Measurements from ENCODE around the gene SOWAHD. TPM values are rescaled to one million over a fixed set of nuclear protein-coding genes. Genes with fewer than 3 reads are reported as not detected.
"Not testable (repeated sequence)": the region's sequence is repeated elsewhere in the genome, so short reads cannot be mapped to it uniquely, and the experiment has no call there.

The SOWAHD gene, protein sequence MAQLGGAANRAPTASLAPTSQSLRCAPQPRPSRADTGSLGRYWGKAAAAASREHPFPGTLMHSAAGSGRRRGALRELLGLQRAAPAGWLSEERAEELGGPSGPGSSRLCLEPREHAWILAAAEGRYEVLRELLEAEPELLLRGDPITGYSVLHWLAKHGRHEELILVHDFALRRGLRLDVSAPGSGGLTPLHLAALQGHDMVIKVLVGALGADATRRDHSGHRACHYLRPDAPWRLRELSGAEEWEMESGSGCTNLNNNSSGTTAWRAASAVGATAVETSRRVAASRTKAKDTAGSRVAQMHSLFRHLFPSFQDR
- under 1 TPM; 0.15 to 0.36 TPM for total RNA-seq

DNA sequence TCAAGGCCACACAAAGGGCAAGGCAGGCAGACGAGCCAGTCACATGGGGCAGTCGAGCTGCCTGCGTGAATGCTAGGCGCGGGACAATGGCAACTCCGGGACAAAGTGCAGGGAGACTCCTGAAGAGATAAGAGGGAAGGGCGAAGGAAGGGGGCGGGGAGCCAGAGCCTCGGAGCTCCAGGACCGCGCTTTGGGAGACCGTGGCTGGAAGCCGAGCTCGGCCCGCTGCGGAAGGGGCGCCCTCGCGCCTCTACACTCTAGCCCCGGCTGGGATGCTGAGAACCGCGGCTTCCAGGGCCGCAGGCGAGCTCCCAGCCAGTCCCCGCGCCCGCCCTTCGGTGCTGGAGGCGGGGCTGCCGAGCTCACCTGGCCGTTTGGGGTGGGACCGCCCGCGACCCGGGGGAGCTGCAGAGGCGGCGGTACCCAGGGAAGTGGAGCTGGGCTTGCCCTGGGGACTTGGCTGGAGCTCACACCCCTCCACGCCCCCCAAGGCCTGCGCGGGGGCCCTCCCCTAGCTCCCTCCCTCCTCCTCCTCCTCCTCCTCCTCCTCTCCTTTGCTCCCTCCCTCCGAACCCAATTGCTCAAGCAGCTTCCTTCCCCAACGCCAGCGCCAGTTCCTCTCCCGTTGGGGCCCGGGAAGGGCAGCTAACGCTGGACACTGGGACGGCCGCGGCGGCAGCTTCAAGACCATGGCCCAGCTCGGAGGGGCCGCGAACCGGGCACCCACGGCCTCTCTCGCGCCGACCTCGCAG, at the start of gene SOWAHD:
Gene SOWAHD, plus strand, starts transcription at position 610 of the 752 bp plus-strand sequence. Its CDS starts 80 bp downstream, at position 690.
- CTCF ChIA-PET, result interaction anchor here (1.1 to 2.7 kb wide), 4 partner anchors 26 to 117 kb away, joined by 3 to 9 read pairs (median 4); no protein-coding TSS in a partner anchor
- POLR2A ChIA-PET, result interaction anchor here (0.7 to 1.6 kb wide), 5 partner anchors 26 to 184 kb away, joined by 3 to 8 read pairs (median 4); partner anchors contain the start of genes RPL39, SEPTIN6 and UBE2A

DNA sequence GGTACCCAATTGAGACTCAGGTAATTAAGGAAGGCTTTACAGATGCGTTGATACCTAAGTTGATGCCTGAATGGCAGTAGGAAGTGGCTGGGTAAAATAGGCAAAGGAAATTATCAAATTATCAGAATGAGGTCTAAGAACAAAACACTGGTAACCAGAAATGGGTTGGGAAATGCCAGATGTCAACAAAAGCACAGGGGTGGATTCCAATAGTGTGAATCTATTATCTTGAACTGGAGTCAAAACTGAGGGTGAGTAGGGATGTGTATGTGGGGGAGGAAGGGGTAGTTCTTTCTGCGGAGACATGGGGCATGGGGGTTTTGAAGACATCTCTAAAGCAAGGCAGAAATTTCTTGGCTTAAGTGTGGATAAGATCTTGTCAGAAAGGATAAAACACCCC, 49.5 kb upstream of the SOWAHD start:
- ChIA-PET CTCF (no interaction called here), POLR2A (no interaction called here)

DNA sequence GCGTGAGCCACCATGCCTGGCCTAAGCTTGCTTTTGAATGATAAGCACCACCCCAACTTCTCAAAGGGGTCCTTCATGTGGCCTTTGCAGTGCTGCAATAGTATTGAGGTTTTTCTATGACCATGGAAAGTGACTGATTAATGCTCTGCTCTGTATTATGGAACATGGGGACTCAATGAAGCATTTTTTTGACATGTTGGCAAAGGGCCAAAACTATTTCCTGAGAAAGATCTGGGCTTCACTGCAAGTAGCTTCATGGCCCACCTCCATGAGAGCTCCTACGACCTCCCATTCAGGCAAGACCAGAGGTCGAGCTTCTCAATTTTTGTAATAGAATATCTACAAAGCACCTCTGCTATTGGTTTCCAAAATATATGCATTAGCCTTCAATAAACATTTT, 48.8 kb upstream of the SOWAHD start:
- POLR2A ChIA-PET, result no interaction called here

DNA sequence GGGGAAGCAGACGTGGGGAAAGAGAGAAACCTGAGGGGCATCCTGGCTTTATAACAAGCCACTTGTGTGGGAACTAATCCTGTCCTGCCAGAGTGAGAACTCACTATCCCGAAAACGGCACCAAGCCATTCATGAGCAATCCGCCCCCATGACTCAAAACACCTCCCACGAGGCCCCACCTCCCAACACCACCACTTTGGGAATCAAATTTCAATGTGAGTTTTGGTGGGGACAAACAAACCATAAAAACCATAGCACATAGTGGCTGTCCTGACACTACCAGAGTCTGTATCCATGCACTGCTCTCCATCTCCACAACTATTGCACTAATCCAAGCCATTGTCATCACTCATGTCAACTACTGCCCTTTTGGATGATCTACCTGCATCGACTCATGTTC, 36.9 kb upstream of the SOWAHD start:
- ChIA-PET CTCF (no interaction called here), POLR2A (interaction anchor here (0.7 kb wide), 1 partner anchor 221 kb away, joined by 3 read pairs; no protein-coding TSS in a partner anchor)

More for the DNA sequence above, 48.8 kb upstream of the SOWAHD start:
- CTCF ChIA-PET, result no interaction called here

DNA sequence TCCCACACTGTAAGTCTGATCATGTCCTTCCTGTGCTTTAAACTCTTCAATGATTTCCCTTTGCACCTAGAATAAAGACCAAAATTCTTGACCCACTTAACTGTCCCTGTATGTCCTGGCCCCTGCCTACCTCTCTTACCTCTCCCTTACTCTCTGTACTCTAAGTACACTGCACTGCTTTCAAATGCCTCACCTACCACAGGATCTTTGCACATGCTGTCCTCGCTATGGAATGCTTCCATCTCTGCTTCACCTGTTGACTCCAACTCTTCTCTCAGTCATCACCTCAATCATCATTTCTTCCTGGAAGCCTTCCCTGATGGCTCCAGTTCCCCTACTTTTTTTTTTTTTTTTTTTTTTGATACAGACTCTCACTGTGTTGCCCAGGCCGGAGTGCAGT, 36.5 kb upstream of the SOWAHD start:
- CTCF ChIA-PET, result no interaction called here
- POLR2A ChIA-PET, result no interaction called here

DNA sequence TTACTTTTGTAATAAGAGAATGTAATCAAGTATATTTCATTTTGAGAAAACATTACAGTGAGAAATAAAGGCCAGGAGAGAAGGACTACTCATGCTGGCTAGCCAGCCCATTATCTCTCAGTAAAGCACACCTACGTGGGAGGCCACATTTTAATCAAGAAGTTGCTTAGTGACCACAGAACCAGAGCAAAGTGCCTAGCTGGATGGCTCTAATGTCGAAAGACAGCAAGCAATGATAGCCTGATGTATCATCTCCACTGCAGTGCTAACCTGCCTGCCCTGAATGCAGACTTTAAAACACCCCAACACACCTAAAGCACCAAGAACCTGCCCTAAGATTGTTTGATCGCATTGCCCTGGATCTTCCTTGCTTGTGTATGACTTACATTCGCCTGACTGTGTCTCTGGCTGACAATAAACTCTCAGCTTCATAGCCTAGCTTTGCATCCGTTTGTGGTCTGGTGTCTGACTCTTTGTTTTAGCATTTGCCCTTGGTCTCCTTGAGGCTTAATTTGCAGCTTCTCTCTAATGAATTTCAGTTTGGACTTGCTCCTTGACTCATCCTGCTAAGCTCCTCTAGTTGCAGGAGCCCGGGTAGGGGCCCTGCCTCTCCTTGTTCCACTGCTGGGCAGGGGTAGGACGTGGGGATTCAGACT, 31.4 kb upstream of the SOWAHD start:
- ChIA-PET POLR2A (interaction anchor here (0.6 to 1.7 kb wide), 6 partner anchors 34 to 153 kb away, joined by 3 to 5 read pairs (median 4); partner anchors contain the start of gene SEPTIN6), CTCF (interaction anchor here (0.5 to 1.1 kb wide), 5 partner anchors 28 to 233 kb away, joined by 3 to 4 read pairs (median 3); no protein-coding TSS in a partner anchor)

DNA sequence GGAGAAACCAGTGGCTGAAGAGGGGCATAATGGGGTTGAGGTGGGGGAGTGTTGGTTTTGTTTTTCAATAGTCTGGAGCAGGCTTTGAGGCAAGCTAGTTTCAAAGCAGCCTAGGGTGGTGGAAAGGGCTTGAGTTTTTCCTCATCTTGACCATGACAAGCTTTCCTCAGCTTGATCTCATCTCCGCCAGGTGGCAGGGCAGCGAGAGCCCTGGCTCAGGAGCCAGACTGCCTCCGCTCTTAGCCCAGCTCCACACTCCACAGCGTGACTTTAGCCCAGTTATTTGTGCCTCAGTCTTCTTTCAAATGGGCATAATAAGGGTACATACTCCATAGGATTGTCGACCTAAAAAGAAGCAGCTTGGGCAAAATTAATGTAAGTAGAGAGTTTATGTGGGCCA, 29.9 kb upstream of the SOWAHD start:
- POLR2A ChIA-PET, result interaction anchor here (1.7 kb wide), 1 partner anchor 38 kb away, joined by 5 read pairs; no protein-coding TSS in a partner anchor
- CTCF ChIA-PET, result interaction anchor here (0.7 to 2.3 kb wide), 6 partner anchors 30 to 124 kb away, joined by 3 to 9 read pairs (median 4); partner anchors contain the start of genes SEPTIN6 and SOWAHD

DNA sequence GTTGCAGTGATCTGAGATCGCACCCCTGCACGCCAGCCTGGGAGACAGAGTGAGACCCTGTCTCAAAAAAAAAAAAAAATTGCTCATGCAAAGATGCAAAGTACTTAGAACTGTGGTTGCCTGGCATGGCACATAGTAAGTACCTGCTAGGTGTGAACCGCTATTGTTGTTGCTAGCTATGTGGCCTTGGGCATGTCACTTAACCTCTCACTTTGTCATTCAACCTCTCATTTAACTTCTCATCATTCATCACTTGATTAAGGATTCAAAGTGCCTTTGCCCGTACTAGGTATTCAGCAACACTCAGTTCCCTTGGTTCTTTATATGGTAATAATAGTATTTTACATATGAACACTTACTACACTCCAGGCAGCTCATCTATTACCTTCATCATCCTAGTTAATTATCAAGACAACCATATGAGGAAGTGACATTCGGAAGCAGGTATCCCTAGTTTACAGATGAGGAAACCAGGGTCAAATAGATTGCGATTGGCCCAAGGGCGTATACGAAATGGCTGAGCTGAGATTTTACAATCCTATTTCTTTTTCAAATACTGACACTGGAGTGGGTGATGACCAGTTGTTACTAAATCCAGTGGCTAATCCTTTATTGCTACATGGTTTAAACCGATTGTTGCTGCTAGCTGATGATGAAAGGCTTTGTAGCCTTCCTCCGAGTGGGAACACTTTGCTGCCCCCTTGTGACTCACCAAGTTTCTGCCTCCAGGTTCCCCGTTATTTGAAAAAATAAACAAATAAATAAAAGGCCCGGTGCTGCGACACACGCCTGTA, 28.8 kb upstream of the SOWAHD start:
- CTCF ChIA-PET, result interaction anchor here (0.5 to 2.3 kb wide), 13 partner anchors 9 to 226 kb away, joined by 3 to 9 read pairs (median 4); partner anchors contain the start of gene SEPTIN6
- POLR2A ChIA-PET, result interaction anchor here (0.8 kb wide), 1 partner anchor 39 kb away, joined by 4 read pairs; no protein-coding TSS in a partner anchor

DNA sequence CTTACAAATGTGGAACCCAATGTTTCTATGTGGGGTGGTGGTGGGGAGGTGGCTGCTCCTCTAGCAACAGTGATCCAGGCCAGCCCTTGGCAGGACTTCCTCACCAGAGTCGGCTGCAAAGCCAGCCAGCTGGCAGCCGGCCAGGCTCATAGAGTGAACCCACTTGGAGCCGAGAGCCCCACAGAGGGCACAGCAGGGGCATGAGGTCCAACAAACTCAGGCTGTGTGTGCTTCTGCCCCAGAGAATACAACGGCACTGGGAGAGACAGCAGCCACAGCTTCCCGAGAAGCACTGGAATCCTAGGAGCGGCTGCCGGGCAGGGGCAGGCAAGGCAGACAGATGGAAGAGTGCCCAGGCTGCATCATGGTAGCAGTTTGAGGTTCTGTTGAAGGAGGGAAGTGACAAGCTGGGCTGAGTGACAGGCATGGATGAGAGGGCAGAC, 23.5 kb upstream of the SOWAHD start:
- ChIA-PET POLR2A (no interaction called here), CTCF (interaction anchor here (0.5 kb wide), 1 partner anchor 210 kb away, joined by 3 read pairs; no protein-coding TSS in a partner anchor)

DNA sequence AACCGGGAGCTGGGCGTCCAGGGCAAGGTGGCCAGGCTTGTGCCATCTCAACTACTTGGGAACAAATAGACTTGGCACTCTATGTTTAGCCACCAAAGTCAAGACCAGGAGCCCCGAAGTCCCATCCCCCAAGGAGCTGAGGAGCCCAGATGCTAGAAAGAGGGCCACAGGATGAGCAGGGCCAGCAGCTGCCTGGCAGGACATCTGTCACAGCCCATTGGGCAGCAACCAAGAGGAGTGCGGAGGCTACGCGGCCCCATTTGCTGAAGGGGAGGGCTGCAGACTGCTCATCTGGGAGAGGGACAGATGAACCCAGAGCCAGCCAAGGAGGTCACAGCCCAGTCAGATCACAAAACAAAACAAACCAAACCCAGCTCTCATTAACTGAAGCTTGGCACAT, 22.9 kb upstream of the SOWAHD start:
- POLR2A ChIA-PET, result no interaction called here
- CTCF ChIA-PET, result interaction anchor here (0.5 to 0.6 kb wide), 2 partner anchors 210 to 228 kb away, joined by 3 to 4 read pairs; no protein-coding TSS in a partner anchor

DNA sequence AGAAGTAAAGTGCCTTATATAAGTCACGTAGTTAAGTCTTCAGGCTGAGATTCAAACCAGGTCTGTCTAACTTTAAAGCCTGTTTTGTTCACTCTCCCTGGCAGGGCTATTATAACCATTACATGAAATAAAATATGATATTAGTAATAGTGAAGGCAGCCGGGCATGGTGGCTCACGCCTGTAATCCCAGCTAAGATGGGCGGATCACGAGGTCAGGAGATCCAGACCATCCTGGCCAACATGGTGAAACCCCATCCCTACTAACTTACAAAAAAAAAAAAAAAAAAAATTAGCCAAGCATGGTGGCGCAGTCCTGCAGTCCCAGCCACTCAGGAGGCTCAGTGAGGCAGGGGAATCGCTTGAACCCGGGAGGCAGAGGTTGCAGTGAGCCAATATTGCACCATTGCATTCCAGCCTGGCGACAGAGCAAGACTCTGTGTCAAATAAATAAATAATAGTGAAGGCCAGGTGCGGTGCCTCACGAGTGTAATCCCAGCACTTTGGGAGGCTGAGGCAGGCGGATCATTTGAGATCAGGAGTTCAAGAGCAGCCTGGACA, 22.1 kb upstream of the SOWAHD start:
- ChIA-PET CTCF (no interaction called here), POLR2A (no interaction called here)

DNA sequence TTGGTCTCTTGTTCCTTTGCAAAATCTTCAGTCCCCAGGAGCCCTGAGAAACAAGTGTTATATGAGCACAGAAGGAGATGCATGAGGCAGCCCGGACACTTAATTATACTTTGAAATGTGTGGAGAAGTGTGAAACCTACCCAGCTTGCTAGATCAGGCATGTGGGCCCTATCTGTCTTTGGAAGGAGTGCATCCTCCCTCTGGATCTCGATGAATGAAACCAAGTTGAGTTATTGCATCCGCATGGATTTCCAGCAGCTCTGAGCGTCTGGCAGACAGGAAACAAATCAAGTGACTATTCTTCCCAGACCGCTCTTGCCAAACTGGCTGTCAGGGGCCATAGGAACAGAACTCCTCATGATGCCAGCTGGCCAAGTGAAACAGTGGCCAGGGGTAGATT, 19.6 kb upstream of the SOWAHD start:
- POLR2A ChIA-PET, result interaction anchor here (0.9 kb wide), 1 partner anchor 17 kb away, joined by 3 read pairs; no protein-coding TSS in a partner anchor
- CTCF ChIA-PET, result interaction anchor here (1.6 kb wide), 1 partner anchor 9 kb away, joined by 4 read pairs; no protein-coding TSS in a partner anchor

DNA sequence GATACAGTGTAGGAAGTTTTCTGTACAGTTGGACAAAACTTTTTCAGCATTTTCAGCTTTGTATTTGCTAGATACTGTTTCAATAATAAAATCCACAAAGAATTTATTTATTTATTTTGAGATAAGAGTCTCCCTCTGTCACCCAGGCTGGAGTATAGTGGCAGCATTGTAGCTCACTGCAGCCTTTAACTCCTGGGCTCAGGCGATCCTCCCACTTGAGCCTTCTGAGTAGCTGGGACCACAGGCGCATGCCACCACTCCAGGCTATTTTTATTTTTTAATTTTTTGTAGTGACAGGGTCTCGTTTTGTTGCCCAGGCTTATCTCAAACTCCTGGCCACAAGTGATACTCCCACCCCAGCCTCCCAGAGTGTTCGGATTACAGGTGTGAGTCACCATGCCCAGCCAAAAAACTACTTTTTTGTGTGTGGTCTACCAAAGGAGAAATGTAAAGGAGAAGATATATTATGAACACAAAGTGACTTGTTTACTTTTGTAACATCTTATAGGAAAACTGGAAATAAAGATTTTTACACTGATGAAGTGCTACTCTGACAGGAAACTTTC, 13.0 kb upstream of the SOWAHD start:
- ChIA-PET CTCF (no interaction called here), POLR2A (no interaction called here)

DNA sequence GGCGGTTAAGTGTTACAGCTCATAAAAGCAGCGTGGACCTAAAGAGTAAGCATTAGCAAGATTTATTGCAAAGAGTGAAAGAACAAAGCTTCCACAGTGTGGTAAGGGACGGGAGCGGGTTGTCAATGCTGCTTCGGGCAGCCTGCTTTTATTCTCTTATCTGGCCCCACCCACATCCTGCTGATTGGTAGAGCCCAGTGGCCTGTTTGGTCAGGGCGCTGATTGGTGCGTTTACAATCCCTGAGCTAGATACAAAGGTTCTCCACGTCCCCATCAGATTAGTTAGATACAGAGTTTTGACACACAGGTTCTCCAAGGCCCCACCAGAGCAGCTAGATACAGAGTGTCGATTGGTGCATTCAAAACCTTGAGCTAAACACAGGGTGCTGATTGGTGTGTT, 8.3 kb upstream of the SOWAHD start:
- POLR2A ChIA-PET, CTCF ChIA-PET: not testable (repeated sequence)

DNA sequence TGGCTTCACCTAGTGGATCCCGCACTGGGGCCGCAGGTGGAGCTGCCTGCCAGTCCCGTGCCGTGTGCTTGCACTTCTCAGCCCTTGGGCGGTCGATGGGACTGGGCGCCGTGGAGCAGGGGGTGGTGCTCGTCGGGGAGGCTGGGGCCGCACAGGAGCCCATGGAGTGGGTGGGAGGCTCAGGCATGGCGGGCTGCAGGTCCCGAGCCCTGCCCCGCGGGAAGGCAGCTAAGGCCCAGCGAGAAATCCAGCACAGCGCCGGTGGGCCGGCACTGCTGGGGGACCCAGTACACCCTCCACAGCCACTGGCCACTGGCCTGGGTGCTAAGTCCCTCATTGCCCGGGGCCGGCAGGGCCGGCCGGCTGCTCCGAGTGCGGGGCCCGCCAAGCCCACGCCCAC, 7.6 kb upstream of the SOWAHD start:
- CTCF ChIA-PET, POLR2A ChIA-PET: not testable (repeated sequence)

DNA sequence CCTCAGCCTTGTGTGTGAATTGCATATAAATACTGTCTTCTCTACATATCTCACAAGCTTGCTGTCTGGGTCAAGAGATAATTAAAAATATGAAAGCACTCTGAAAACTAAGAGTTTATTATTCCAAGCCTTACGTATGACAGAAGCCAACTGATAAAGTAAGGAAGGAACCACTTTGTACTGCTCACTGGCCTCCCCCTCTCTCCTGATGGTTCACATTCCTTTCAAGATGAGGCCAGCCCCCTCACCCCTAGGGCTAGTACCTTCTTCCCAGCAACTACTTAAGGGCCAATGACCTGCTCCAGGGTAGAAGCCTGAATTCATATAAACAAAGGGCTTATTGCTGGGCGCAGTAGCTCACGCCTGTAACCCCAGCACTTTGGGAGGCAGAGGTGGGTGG, 5.4 kb upstream of the SOWAHD start:
- ChIA-PET POLR2A (interaction anchor here (1.9 kb wide), 1 partner anchor 32 kb away, joined by 6 read pairs; no protein-coding TSS in a partner anchor), CTCF (no interaction called here)

DNA sequence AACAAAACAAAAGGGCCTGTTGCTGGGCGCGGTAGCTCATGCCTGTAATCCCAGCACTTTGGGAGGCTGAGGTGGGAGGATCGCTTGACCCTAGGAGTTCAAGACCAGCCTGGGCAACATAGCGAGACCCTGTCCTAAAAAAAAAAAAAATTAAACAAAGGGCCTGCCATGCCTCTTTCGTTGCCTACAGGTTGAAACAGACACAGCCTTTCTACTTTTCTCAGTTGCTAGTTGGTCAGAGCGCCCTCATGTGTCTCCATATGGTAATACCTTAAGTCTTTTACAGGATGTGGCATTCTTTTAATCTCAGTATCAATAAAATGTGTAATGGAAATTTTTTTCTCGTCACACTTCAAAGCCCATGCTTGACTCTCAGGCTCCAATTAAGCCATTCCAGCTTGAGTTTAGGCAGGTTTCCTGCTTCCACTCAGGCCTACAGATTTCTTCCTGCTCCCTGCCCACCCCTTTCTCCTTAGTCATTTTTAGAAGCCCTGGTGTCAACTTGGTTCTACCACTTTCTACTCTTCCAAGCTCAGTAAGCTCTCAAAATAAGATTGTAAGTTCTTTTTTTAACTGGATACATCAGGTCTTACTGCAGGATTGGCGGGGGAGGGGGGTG, 4.6 kb upstream of the SOWAHD start:
- CTCF ChIA-PET, result no interaction called here
- POLR2A ChIA-PET, result interaction anchor here (1.1 to 1.9 kb wide), 2 partner anchors 31 to 61 kb away, joined by 3 to 6 read pairs; partner anchors contain the start of gene SEPTIN6

All from activated CD8-positive, alpha-beta memory T cell treated with anti-CD3 and anti-CD28 coated beads for 36 hours (primary cell).